ENCODE results near the gene TAPBP. TPM values are rescaled to one million over a fixed set of nuclear protein-coding genes. Genes with fewer than 3 reads are reported as not detected.
"Not testable (repeated sequence)": the region's sequence is repeated elsewhere in the genome, so short reads cannot be mapped to it uniquely, and the experiment has no call there.

TAPBP gene
- total and polyA plus RNA-seq, 3 donors from 2014 or later, result 34.6 to 128 (median 76.5) TPM

DNA sequence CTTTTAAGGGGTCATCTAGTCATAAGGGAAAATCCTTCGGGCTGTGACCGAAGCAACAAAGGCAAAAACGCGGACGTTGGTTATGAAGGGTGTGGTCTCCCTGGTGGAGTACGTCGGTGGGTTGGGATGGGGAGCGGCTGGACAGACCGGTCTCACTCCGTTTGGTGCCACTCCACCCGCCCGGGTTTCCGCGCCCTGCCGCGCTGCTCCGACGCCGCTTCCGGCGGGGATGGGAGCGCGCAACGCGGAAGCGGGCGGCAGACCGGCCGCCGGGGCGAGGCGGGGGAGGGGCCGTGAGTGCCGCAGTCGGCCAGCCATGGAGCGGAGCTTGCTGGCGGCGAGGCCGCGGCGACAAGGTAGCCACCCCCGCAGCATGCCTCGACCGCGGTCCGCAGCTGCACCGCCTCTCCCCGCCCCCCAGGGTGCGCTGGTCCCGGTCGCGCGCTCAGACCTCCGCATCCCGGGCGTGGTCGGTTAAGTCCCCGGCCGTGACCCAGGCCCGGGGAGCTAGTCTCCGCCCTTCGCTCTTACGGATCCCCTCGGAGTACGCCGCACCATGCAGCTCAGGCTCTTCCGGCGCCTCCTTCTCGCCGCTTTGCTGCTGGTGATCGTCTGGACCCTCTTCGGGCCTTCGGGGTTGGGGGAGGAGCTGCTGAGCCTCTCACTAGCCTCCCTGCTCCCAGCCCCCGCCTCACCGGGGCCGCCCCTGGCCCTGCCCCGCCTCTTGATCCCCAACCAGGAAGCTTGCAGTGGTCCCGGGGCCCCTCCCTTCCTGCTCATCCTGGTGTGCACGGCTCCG lies 36.8 kb downstream of the TAPBP start, which contains the start of gene B3GALT4:
Gene B3GALT4, plus strand, starts transcription at position 260 of the 799 bp plus-strand sequence. Its CDS starts 297 bp downstream, at position 557.
- H3K36me3 ChIP-seq (ENCODE audit: low read depth, missing control alignments), result no peaks in the 10 kb centered on the region
- H3K4me1 ChIP-seq, result peaks cover 27% of the 10 kb centered on the region

GRCh38 chr6:33276581-33276863 lies 37.4 kb downstream of the TAPBP start:
- no peaks in the 10 kb centered on the region for H3K9me3 ChIP-seq
- H3K27me3 ChIP-seq, result no peaks in the 10 kb centered on the region
- DNase-seq, result no peak
- no peaks in the 10 kb centered on the region for H3K36me3 ChIP-seq (ENCODE audit: low read depth, missing control alignments)
- peak overlapping the region; percentile 60 to 81 for H3K4me3 ChIP-seq
- peaks cover 27% of the 10 kb centered on the region for H3K4me1 ChIP-seq
- TF ChIP-seq POLR2A (IDR thresholded peaks at IDR 0.05), result no peak
- TF ChIP-seq, protein P1, sequence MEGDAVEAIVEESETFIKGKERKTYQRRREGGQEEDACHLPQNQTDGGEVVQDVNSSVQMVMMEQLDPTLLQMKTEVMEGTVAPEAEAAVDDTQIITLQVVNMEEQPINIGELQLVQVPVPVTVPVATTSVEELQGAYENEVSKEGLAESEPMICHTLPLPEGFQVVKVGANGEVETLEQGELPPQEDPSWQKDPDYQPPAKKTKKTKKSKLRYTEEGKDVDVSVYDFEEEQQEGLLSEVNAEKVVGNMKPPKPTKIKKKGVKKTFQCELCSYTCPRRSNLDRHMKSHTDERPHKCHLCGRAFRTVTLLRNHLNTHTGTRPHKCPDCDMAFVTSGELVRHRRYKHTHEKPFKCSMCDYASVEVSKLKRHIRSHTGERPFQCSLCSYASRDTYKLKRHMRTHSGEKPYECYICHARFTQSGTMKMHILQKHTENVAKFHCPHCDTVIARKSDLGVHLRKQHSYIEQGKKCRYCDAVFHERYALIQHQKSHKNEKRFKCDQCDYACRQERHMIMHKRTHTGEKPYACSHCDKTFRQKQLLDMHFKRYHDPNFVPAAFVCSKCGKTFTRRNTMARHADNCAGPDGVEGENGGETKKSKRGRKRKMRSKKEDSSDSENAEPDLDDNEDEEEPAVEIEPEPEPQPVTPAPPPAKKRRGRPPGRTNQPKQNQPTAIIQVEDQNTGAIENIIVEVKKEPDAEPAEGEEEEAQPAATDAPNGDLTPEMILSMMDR (IDR thresholded peaks at IDR 0.05), result no peak
- intact Hi-C loops (cut with DNase I; ENCODE audit: low total_unique reads), result no loop called here
- H3K27ac ChIP-seq, result peak overlapping the region; percentile 79 to 87

More for the DNA sequence above, 36.8 kb downstream of the TAPBP start, which contains the start of gene B3GALT4:
- peak within 1 kb of the TSS; percentile 60 to 81 for H3K4me3 ChIP-seq
- WGBS, 2 donors, result 0 to 2% methylated on average over 46 to 62 of the region's 80 CpGs
- peak; percentile 81 for DNase-seq
- intact Hi-C loops (cut with DNase I; ENCODE audit: low total_unique reads), result no loop called here
- no peak for TF ChIP-seq POLR2A (IDR thresholded peaks at IDR 0.05)
- TF ChIP-seq, protein P1 (IDR thresholded peaks at IDR 0.05), result peak in 2 of 3 experiments; percentile 44
- peak within 1 kb of the TSS; percentile 79 to 87 for H3K27ac ChIP-seq
- no peaks in the 10 kb centered on the region for H3K27me3 ChIP-seq
- H3K9me3 ChIP-seq, result no peaks in the 10 kb centered on the region

DNA sequence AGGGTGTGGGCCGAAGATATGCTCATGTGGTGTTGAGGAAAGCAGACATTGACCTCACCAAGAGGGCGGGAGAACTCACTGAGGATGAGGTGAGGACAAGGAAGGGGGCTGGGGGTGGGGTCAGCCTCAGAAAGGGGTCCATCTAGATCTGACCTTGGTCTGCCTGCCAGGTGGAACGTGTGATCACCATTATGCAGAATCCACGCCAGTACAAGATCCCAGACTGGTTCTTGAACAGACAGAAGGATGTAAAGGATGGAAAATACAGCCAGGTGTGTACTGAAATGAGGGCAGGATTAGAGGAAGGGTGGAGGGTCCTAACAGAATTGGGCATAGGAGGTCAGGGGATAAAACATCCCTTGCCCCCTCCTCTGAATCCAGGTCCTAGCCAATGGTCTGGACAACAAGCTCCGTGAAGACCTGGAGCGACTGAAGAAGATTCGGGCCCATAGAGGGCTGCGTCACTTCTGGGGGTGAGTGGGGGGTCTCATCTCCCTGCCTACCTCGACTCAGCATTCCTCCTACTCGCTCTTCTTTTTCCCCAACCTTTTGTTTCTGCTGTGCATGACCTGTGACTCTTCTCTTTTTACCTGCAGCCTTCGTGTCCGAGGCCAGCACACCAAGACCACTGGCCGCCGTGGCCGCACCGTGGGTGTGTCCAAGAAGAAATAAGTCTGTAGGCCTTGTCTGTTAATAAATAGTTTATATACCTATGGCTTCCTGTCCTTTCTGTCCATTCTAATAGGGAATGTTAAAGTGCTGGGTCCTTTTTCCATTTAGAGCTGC lies 37.9 kb downstream of the TAPBP start:
- H3K4me3 ChIP-seq; H3K9me3 ChIP-seq; DNase-seq; H3K27me3 ChIP-seq; H3K36me3 ChIP-seq (ENCODE audit: low read depth, missing control alignments); intact Hi-C loops (cut with DNase I; ENCODE audit: low total_unique reads): not testable (repeated sequence)
- Histone ChIP-seq H3K27ac (peak overlapping the region; percentile 79 to 87), H3K4me1 (peaks cover 27% of the 10 kb centered on the region)
- 62 to 72% methylated on average over 16 of the region's 16 CpGs for WGBS, 2 donors

DNA sequence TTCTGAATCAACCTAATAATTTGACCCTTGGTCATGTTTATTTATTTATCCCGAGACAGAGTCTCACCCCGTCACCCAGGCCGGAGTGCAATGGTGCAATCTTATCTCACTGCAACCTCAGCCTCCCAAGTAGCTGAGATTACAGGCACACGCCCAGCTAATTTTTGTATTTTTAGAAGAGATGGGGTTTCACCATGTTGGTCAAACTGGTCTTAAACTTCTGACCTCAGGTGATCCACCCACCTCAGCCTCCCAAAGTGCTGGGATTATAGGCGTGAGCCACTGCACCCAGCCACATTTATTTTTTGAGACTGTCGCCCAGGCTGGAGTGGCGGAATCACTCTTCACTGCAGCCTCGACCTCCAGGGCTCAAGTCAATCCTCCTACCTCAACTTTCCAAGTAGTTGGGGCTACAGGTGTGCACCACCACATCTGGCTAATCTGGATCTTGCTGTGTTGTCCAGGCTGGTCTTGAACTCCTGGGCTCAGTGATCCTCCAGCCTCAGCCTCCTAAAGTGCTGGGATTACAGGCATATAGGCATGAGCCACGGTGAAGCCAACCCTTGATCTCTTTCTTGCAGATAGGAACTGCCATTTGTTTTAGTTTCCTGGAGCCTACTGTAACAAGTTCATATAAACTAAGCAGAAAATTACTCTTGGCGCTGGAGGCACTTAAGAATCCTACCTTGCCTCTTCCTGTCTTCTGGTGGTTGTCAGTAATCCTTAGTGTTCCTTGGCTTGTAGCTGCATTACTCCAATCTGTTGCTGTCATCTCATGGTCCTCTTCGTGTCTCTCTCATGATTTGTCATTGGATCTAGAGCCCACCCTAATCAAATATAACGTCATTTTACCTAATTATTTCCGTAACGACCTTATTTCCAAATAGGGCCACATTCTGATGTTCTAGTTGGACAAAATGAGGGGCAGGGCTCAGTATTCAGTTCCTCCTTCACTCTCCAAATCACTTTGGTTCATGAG lies 39.7 kb downstream of the TAPBP start:
- 69 to 71% methylated on average over 14 of the region's 14 CpGs for WGBS, 2 donors
- no peak overlapping the region for H3K27ac ChIP-seq
- no peak overlapping the region for H3K4me3 ChIP-seq
- H3K27me3 ChIP-seq, result no peaks in the 10 kb centered on the region
- no peak for DNase-seq
- intact Hi-C loops (cut with DNase I; ENCODE audit: low total_unique reads), result loop anchor here (2.0 kb wide), 1 partner anchor 15 kb away; the partner anchor contains the start of genes PFDN6 and WDR46
- H3K4me1 ChIP-seq, result peaks cover 32% of the 10 kb centered on the region
- H3K36me3 ChIP-seq (ENCODE audit: low read depth, missing control alignments), result no peaks in the 10 kb centered on the region
- TF ChIP-seq POLR2A (IDR thresholded peaks at IDR 0.05), result no peak
- TF ChIP-seq, protein P1 (IDR thresholded peaks at IDR 0.05), result no peak
- no peaks in the 10 kb centered on the region for H3K9me3 ChIP-seq

Data from testis (tissue), 3 donors.